Left ventricle myocardium inferior (tissue), 1 donor: ENCODE data around the gene PHLPP1. TPM values are rescaled to one million over a fixed set of nuclear protein-coding genes. Genes with fewer than 3 reads are reported as not detected.

Experiments
- DNase-seq: peaks from one replicate; pipeline ENCODE4 v3.0.0-alpha.2; 2020
- H3K27ac ChIP-seq: fragments of 200-600 bp; replicated peaks from 2 replicates; pipeline ENCODE4 v1.8.0; 2021
- H3K27me3 ChIP-seq: fragments of 200-600 bp; 2 replicates; pipeline ENCODE4 v1.8.0; 2021; ENCODE audit warnings: low read depth
- H3K36me3 ChIP-seq: fragments of 200-600 bp; 2 replicates; pipeline ENCODE4 v1.8.0; 2021
- H3K4me1 ChIP-seq: fragments of 200-600 bp; 2 replicates; pipeline ENCODE4 v1.8.0; 2021
- H3K4me3 ChIP-seq: fragments of 200-600 bp; 2 replicates; pipeline ENCODE4 v1.8.0; 2021; ENCODE audit warnings: mild to moderate bottlenecking, moderate library complexity
- H3K9me3 ChIP-seq: fragments of 200-600 bp; replicated peaks from 2 replicates; pipeline ENCODE4 v1.8.0; 2021
- CTCF ChIP-seq: fragments of 200-600 bp; IDR thresholded peaks from 2 replicates; pipeline ENCODE4 v1.8.0; 2021; ENCODE audit warnings: antibody characterized with exemption, mild to moderate bottlenecking, borderline replicate concordance
- intact Hi-C: fragments of 100-400 bp; cut with micrococcal nuclease; formaldehyde crosslinking; loops from one replicate; pipeline ENCODE4 v1.11.0; 2022
- total RNA-seq: library from RNA; stranded (reverse); fragmentation: NEBNext Ultra II Directional; extraction: Animal tissue kit (Norgen Biotek cat#: 25700); gene quantifications from one replicate; pipeline ENCODE4 v1.2.1, GENCODE V29; 2021
- donor health status: DM: no; HTN: yes; CAD: no; lungs with severe emphysema.

PHLPP1 gene
- total RNA-seq, 1 donor from 2014 or later: 5.9 TPM

- Histone ChIP-seq H3K4me3 (no peak overlapping the region), H3K27me3 (no peaks in the 10 kb centered on the region), H3K27ac (no peak overlapping the region), H3K4me1 (no peaks in the 10 kb centered on the region), H3K36me3 (no peaks in the 10 kb centered on the region), H3K9me3 (no peaks in the 10 kb centered on the region)
- intact Hi-C loops: no loop called here
- no peak for TF ChIP-seq CTCF
- DNase-seq: no peak
Observed at GRCh38 chr18:62928326-62928725, 213.0 kb downstream of the PHLPP1 start.

- Histone ChIP-seq H3K4me3 (no peak overlapping the region), H3K27me3 (no peaks in the 10 kb centered on the region), H3K36me3 (no peaks in the 10 kb centered on the region), H3K4me1 (peaks cover 15% of the 10 kb centered on the region), H3K27ac (no peak overlapping the region), H3K9me3 (peaks cover 5% of the 10 kb centered on the region)
- no peak for TF ChIP-seq CTCF
- DNase-seq: no peak
- intact Hi-C loops: no loop called here
Observed at GRCh38 chr18:62933261-62933887, 218.0 kb downstream of the PHLPP1 start.

GRCh38 chr18:62935994-62936393, 220.7 kb downstream of the PHLPP1 start:
- DNase-seq: no peak
- TF ChIP-seq CTCF: no peak
- no peaks in the 10 kb centered on the region for H3K36me3 ChIP-seq
- H3K27me3 ChIP-seq: no peaks in the 10 kb centered on the region
- H3K4me1 ChIP-seq: peaks cover 32% of the 10 kb centered on the region
- H3K4me3 ChIP-seq: no peak overlapping the region
- H3K9me3 ChIP-seq: peaks cover 5% of the 10 kb centered on the region
- H3K27ac ChIP-seq: no peak overlapping the region
- intact Hi-C loops: no loop called here

- Histone ChIP-seq H3K9me3 (peaks cover 5% of the 10 kb centered on the region), H3K4me3 (no peak overlapping the region), H3K36me3 (no peaks in the 10 kb centered on the region), H3K27ac (peak overlapping the region; percentile 28), H3K27me3 (no peaks in the 10 kb centered on the region), H3K4me1 (peaks cover 32% of the 10 kb centered on the region)
- no peak for TF ChIP-seq CTCF
- intact Hi-C loops: no loop called here
- no peak for DNase-seq
Observed at GRCh38 chr18:62937065-62937464, 221.7 kb downstream of the PHLPP1 start.

GRCh38 chr18:62938006-62938405, 222.7 kb downstream of the PHLPP1 start:
- DNase-seq: no peak
- Histone ChIP-seq H3K27me3 (no peaks in the 10 kb centered on the region), H3K4me1 (peaks cover 32% of the 10 kb centered on the region), H3K4me3 (no peak overlapping the region), H3K9me3 (peaks cover 5% of the 10 kb centered on the region), H3K27ac (peak overlapping the region; percentile 71), H3K36me3 (peaks cover 6% of the 10 kb centered on the region)
- intact Hi-C loops: no loop called here
- no peak for TF ChIP-seq CTCF
